ENCODE results near the gene TMEM259. TPM values are rescaled to one million over a fixed set of nuclear protein-coding genes. Genes with fewer than 3 reads are reported as not detected.

TMEM259 gene
- total and polyA plus RNA-seq, 2 of the 13 experiments (the other 11 are each of a cell fraction or from before 2014, with no cell fraction given) = 64.7 to 164 TPM

DNA sequence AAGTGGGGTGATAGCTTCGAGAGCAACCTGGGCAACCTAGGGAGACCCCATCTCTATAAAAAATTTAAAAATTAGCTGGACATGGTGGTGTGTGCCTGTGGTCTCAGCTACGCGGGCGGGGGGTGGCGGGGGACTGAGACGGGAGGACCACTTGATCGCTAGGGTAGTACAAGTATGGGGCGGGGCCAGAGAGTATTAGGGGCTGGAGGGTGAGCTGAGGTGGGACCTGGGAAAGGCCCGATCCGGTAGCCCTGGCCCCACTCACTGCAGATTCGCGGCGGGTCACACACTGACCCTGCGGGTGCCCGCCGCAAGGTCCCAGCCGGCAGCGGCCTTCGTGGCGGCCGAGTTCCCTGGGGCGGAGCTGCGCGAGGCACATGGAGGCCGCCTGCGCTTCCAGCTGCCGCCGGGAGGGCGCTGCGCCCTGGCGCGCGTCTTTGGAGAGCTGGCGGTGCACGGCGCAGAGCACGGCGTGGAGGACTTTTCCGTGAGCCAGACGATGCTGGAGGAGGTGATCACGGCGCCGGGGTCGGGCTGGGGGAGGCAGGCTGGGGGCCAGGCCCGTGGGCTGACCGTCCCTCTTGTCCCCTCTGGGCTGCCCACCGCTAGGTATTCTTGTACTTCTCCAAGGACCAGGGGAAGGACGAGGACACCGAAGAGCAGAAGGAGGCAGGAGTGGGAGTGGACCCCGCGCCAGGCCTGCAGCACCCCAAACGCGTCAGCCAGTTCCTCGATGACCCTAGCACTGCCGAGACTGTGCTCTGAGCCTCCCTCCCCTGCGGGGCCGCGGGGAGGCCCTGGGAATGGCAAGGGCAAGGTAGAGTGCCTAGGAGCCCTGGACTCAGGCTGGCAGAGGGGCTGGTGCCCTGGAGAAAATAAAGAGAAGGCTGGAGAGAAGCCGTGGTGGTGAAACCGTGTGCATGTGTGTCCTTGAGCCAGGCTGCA, 44.0 kb upstream of the TMEM259 start (continued):
- TF ChIP-seq, protein P1, sequence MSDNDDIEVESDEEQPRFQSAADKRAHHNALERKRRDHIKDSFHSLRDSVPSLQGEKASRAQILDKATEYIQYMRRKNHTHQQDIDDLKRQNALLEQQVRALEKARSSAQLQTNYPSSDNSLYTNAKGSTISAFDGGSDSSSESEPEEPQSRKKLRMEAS (IDR thresholded peaks at IDR 0.05) = peak; percentile 91
- TF ChIP-seq SMAD1 (CRISPR knock-in tag; IDR thresholded peaks at IDR 0.05; ENCODE audit: borderline replicate concordance, low read depth) (no peak), KDM5B (CRISPR knock-in tag; IDR thresholded peaks at IDR 0.05; ENCODE audit: borderline replicate concordance) (peak; percentile 68; the same call in 1 of the 2 replicates), MXI1 (IDR thresholded peaks at IDR 0.05; ENCODE audit: borderline replicate concordance, low read depth, low read length) (peak; percentile 53; the same call in 1 of the 3 replicates), PCBP1 (IDR thresholded peaks at IDR 0.05; ENCODE audit: borderline replicate concordance, low read depth, low read length) (no peak), GTF2F1 (IDR thresholded peaks at IDR 0.05; ENCODE audit: low read length) (no peak), CEBPG (CRISPR knock-in tag; IDR thresholded peaks at IDR 0.05) (no peak), ZZZ3 (CRISPR knock-in tag; IDR thresholded peaks at IDR 0.05; ENCODE audit: borderline replicate concordance) (no peak), SAP130 (CRISPR knock-in tag; IDR thresholded peaks at IDR 0.05; ENCODE audit: low read depth) (peak; percentile 50), ZNF501 (CRISPR knock-in tag; IDR thresholded peaks at IDR 0.05) (peak; percentile 67), POLR2AphosphoS5 (IDR thresholded peaks at IDR 0.05; ENCODE audit: low read depth, low read length) (no peak), ZNF235 (CRISPR knock-in tag; IDR thresholded peaks at IDR 0.05; ENCODE audit: borderline replicate concordance) (0 out of 2 replicates have a peak, but pooled peaks have one; percentile 17), ZFP36L1 (CRISPR knock-in tag; IDR thresholded peaks at IDR 0.05) (no peak), ZNF780A (CRISPR knock-in tag; IDR thresholded peaks at IDR 0.05) (no peak), ZNF749 (CRISPR knock-in tag; IDR thresholded peaks at IDR 0.05; ENCODE audit: borderline replicate concordance) (0 out of 2 replicates have a peak, but pooled peaks have one; percentile 6), ZNF333 (CRISPR knock-in tag; IDR thresholded peaks at IDR 0.05; ENCODE audit: borderline replicate concordance) (peak; percentile 45; the same call in 1 of the 2 replicates)
- TF ChIP-seq, protein P2, sequence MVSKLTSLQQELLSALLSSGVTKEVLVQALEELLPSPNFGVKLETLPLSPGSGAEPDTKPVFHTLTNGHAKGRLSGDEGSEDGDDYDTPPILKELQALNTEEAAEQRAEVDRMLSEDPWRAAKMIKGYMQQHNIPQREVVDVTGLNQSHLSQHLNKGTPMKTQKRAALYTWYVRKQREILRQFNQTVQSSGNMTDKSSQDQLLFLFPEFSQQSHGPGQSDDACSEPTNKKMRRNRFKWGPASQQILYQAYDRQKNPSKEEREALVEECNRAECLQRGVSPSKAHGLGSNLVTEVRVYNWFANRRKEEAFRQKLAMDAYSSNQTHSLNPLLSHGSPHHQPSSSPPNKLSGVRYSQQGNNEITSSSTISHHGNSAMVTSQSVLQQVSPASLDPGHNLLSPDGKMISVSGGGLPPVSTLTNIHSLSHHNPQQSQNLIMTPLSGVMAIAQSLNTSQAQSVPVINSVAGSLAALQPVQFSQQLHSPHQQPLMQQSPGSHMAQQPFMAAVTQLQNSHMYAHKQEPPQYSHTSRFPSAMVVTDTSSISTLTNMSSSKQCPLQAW (CRISPR knock-in tag; IDR thresholded peaks at IDR 0.05) = peak; percentile 17; the same call in 1 of the 2 replicates
- TF ChIP-seq, protein P3, sequence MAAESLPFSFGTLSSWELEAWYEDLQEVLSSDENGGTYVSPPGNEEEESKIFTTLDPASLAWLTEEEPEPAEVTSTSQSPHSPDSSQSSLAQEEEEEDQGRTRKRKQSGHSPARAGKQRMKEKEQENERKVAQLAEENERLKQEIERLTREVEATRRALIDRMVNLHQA (CRISPR knock-in tag; IDR thresholded peaks at IDR 0.05) = no peak
- TF ChIP-seq, protein P4, sequence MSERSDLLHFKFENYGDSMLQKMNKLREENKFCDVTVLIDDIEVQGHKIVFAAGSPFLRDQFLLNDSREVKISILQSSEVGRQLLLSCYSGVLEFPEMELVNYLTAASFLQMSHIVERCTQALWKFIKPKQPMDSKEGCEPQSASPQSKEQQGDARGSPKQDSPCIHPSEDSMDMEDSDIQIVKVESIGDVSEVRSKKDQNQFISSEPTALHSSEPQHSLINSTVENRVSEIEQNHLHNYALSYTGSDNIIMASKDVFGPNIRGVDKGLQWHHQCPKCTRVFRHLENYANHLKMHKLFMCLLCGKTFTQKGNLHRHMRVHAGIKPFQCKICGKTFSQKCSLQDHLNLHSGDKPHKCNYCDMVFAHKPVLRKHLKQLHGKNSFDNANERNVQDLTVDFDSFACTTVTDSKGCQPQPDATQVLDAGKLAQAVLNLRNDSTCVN (CRISPR knock-in tag; IDR thresholded peaks at IDR 0.05; ENCODE audit: borderline replicate concordance) = 0 out of 2 replicates have a peak, but pooled peaks have one; percentile 28
- TF ChIP-seq, protein P5, sequence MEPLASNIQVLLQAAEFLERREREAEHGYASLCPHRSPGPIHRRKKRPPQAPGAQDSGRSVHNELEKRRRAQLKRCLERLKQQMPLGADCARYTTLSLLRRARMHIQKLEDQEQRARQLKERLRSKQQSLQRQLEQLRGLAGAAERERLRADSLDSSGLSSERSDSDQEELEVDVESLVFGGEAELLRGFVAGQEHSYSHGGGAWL (CRISPR knock-in tag; IDR thresholded peaks at IDR 0.05) = peak; percentile 69; the same call in 1 of the 2 replicates
- TF ChIP-seq, protein P6, sequence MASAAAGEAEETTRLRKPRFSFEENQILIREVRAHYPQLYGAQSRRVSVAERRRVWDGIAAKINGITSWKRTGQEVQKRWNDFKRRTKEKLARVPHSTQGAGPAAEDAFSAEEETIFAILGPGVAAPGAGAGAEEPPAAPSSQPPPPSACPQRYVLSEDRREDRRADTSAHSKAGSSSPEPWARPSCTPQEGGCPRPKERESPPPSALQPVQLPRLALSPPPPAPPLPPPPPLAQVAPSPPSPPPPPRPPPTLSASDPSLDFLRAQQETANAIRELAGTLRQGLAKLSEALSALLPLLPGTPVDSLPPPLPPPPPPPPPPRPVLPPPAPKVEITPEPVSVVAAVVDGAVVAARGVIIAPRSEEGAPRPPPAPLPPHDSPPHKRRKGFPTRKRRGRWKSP (CRISPR knock-in tag; IDR thresholded peaks at IDR 0.05) = peak; percentile 77; the same call in 1 of the 2 replicates
- TF ChIP-seq, protein P7, sequence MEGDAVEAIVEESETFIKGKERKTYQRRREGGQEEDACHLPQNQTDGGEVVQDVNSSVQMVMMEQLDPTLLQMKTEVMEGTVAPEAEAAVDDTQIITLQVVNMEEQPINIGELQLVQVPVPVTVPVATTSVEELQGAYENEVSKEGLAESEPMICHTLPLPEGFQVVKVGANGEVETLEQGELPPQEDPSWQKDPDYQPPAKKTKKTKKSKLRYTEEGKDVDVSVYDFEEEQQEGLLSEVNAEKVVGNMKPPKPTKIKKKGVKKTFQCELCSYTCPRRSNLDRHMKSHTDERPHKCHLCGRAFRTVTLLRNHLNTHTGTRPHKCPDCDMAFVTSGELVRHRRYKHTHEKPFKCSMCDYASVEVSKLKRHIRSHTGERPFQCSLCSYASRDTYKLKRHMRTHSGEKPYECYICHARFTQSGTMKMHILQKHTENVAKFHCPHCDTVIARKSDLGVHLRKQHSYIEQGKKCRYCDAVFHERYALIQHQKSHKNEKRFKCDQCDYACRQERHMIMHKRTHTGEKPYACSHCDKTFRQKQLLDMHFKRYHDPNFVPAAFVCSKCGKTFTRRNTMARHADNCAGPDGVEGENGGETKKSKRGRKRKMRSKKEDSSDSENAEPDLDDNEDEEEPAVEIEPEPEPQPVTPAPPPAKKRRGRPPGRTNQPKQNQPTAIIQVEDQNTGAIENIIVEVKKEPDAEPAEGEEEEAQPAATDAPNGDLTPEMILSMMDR (CRISPR knock-in tag; IDR thresholded peaks at IDR 0.05) = peak; percentile 77

All from HepG2 (cell line).